Embryonic facial prominence (tissue), 1 donor: ENCODE results near the gene RORB.

ENCODE experiments used
- DNase-seq: peaks from one replicate; pipeline ENCODE4 v3.0.0-alpha.2; 2016; ENCODE audit errors: extremely low spot score

RORB gene

GRCh38 chr9:74719306-74719705 is 222.2 kb downstream of the RORB start:
- no peak for DNase-seq

GRCh38 chr9:74721696-74722660 is 224.8 kb downstream of the RORB start:
- no peak for DNase-seq

- no peak for DNase-seq
Observed at GRCh38 chr9:74724317-74724716, 227.2 kb downstream of the RORB start.

GRCh38 chr9:74726581-74726980 is 229.4 kb downstream of the RORB start:
- DNase-seq = no peak

GRCh38 chr9:74728176-74728575 is 231.0 kb downstream of the RORB start:
- DNase-seq = no peak

- peak; percentile 9 for DNase-seq
Observed at GRCh38 chr9:74729136-74729695, 232.1 kb downstream of the RORB start.

- DNase-seq = no peak
Observed at GRCh38 chr9:74735761-74736160, 238.6 kb downstream of the RORB start.

GRCh38 chr9:74736646-74737045 is 239.5 kb downstream of the RORB start:
- DNase-seq = no peak

GRCh38 chr9:74742191-74742790 is 245.2 kb downstream of the RORB start:
- DNase-seq = no peak
